Stimulated activated naive CD8-positive, alpha-beta T cell treated with anti-CD3 and anti-CD28 coated beads, Interleukin-15, Interleukin-2, amounts not matched to agents 100 ng/mL and 50 ng/mL, for 24 hours (primary cell): ENCODE measurements around the gene CHCHD4.

Experiments used
- H3K27ac Mint-ChIP-seq: one replicate; pipeline ENCODE4 v1.8.0; 2021; ENCODE audit warnings: mild to moderate bottlenecking, mixed read lengths
- H3K27me3 Mint-ChIP-seq: one replicate; pipeline ENCODE4 v1.8.0; 2021; ENCODE audit warnings: mixed read lengths
- H3K36me3 Mint-ChIP-seq: one replicate; pipeline ENCODE4 v1.8.0; 2021; ENCODE audit warnings: low read depth, mixed read lengths
- H3K4me1 Mint-ChIP-seq: one replicate; pipeline ENCODE4 v1.8.0; 2021; ENCODE audit warnings: low read depth, mixed read lengths
- H3K4me3 Mint-ChIP-seq: one replicate; pipeline ENCODE4 v1.8.0; 2021; ENCODE audit warnings: mild to moderate bottlenecking, mixed read lengths
- H3K9me3 Mint-ChIP-seq: one replicate; pipeline ENCODE4 v1.8.0; 2021; ENCODE audit warnings: mixed read lengths

Gene CHCHD4

DNA sequence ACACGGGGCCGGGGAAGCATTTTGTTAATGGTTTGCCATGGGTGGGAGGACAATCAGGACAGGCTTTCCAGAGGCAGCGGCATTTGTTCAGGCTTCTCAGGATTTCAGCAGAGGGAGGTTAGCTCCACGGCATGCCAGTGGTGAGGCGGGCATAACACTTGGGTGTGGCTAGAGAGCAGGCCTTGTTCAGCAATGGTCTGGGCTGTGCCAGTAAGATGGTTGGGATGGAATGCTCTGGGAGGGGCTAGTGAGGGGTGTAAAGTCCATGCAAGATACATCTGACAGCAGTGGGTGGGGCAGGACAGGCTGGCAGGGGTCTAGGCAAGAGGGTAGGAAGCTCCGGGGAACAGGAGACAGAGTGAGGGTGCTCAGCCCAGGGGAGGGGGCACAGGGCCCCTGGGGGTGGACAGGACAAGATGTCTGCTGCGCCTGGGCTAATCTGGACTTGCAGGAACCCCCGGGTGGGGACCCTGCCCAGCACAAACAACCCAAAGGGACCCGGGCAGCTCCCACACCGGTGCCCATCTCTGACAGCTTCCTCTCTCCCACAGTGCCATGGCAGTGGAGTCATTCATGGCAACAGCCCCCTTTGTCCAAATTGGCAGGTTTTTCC lies 8.6 kb upstream of the CHCHD4 start:
- Mint-ChIP-seq H3K27me3 (no peaks in the 10 kb centered on the region), H3K4me3 (no peak overlapping the region), H3K36me3 (peaks cover 73% of the 10 kb centered on the region), H3K27ac (peak overlapping the region; percentile 45), H3K4me1 (peaks cover 2% of the 10 kb centered on the region), H3K9me3 (no peaks in the 10 kb centered on the region)

DNA sequence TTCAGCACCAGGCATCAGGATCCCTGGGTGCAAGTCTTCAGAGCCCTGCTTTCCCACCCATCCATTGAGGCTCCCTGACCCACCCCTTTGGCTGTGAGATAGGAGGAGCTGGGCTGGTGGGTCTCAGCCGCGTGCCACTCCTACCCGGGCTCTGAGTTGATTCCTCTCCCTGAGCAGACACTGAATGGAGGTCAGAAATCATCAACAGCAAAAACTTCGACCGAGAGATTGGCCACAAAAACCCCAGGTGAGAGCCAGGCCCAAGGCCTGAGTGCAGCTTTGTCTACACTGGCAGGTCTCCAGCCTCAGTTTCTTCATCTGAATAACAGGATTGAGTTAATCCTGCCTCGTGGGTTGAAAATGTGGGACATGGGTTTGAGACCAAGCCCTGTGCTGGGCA lies 8.0 kb upstream of the CHCHD4 start:
- Mint-ChIP-seq H3K27ac (no peak overlapping the region), H3K9me3 (no peaks in the 10 kb centered on the region), H3K4me1 (peaks cover 8% of the 10 kb centered on the region), H3K27me3 (no peaks in the 10 kb centered on the region), H3K36me3 (peaks cover 73% of the 10 kb centered on the region), H3K4me3 (no peak overlapping the region)

DNA sequence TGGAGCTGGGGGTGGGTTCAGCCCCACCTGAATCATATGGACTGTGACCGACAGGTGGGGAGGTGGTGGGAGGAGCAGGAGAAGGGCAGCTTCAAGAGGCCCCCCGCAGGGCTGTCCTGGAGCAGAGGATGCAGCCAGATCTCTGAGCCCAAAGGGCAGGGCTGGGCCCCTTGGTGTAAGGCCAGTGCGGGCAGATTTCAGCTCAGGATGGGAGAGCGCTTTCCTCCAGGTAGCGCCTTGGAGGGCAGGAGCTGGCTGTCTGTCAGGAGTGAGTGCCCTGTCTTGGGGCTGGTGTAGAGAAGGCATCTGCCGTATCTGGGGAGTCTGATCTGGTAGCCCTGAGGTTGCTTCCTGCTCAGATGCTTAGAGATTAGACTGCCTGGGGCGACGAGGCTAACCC lies 7.5 kb upstream of the CHCHD4 start:
- no peak overlapping the region for H3K4me3 Mint-ChIP-seq
- no peaks in the 10 kb centered on the region for H3K9me3 Mint-ChIP-seq
- H3K27ac Mint-ChIP-seq = no peak overlapping the region
- peaks cover 13% of the 10 kb centered on the region for H3K4me1 Mint-ChIP-seq
- H3K27me3 Mint-ChIP-seq = no peaks in the 10 kb centered on the region
- H3K36me3 Mint-ChIP-seq = peaks cover 77% of the 10 kb centered on the region

DNA sequence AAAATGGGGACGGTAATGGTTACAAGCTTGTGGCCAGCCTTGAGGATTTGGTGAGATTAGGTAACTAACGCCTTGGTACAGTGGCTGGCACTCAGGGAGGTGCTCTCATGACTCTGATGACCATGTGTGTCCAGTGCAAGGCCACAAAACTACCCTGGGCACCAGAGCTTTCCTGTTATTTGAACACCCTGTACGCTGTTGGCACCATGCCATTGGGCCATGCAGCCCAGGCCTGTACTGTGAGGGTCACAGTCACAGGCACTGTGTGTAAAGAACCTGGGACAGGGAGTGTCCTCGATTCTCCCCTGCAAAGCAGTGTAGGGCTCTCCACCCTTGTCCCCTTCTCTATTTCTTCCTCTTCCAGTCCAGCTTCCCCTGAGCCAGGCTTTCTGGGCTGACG lies 6.5 kb upstream of the CHCHD4 start:
- Mint-ChIP-seq H3K27ac (no peak overlapping the region), H3K4me1 (peaks cover 23% of the 10 kb centered on the region), H3K36me3 (peaks cover 75% of the 10 kb centered on the region), H3K9me3 (no peaks in the 10 kb centered on the region), H3K27me3 (no peaks in the 10 kb centered on the region), H3K4me3 (no peak overlapping the region)

DNA sequence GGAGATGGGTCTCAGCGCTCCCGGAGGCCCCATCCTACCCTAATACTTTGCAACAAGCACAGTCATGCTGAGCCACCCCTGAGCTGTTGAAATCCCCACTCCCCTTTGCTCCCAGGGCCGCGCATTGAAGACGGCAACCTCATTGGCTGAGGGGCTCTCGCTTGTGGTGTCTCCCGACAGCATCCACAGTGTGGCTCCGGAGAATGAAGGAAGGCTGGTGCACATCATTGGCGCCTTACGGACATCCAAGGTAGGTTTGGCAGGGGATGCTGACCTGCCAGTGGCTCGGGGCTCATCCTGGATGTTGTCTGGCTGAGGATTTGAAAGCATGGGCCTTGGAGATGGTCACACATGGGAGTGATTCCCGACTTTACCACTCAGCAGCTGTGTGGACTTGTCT lies 6.0 kb upstream of the CHCHD4 start:
- Mint-ChIP-seq H3K27ac (no peak overlapping the region), H3K27me3 (no peaks in the 10 kb centered on the region), H3K4me3 (no peak overlapping the region), H3K4me1 (peaks cover 28% of the 10 kb centered on the region), H3K9me3 (no peaks in the 10 kb centered on the region), H3K36me3 (peaks cover 71% of the 10 kb centered on the region)

GRCh38 chr3:14130230-14130629 lies 5.6 kb upstream of the CHCHD4 start:
- peaks cover 66% of the 10 kb centered on the region for H3K36me3 Mint-ChIP-seq
- H3K4me3 Mint-ChIP-seq = no peak overlapping the region
- no peaks in the 10 kb centered on the region for H3K27me3 Mint-ChIP-seq
- H3K9me3 Mint-ChIP-seq = no peaks in the 10 kb centered on the region
- H3K4me1 Mint-ChIP-seq = peaks cover 28% of the 10 kb centered on the region
- peak overlapping the region; percentile 41 for H3K27ac Mint-ChIP-seq

- Mint-ChIP-seq H3K27me3 (no peaks in the 10 kb centered on the region), H3K27ac (no peak overlapping the region), H3K9me3 (no peaks in the 10 kb centered on the region), H3K4me1 (peaks cover 28% of the 10 kb centered on the region), H3K36me3 (peaks cover 64% of the 10 kb centered on the region), H3K4me3 (no peak overlapping the region)
Observed at GRCh38 chr3:14129296-14129695, 4.6 kb upstream of the CHCHD4 start.

GRCh38 chr3:14128724-14129123 lies 4.1 kb upstream of the CHCHD4 start:
- H3K27me3 Mint-ChIP-seq = no peaks in the 10 kb centered on the region
- no peak overlapping the region for H3K27ac Mint-ChIP-seq
- H3K4me1 Mint-ChIP-seq = peaks cover 32% of the 10 kb centered on the region
- no peaks in the 10 kb centered on the region for H3K9me3 Mint-ChIP-seq
- H3K36me3 Mint-ChIP-seq = peaks cover 64% of the 10 kb centered on the region
- H3K4me3 Mint-ChIP-seq = no peak overlapping the region

DNA sequence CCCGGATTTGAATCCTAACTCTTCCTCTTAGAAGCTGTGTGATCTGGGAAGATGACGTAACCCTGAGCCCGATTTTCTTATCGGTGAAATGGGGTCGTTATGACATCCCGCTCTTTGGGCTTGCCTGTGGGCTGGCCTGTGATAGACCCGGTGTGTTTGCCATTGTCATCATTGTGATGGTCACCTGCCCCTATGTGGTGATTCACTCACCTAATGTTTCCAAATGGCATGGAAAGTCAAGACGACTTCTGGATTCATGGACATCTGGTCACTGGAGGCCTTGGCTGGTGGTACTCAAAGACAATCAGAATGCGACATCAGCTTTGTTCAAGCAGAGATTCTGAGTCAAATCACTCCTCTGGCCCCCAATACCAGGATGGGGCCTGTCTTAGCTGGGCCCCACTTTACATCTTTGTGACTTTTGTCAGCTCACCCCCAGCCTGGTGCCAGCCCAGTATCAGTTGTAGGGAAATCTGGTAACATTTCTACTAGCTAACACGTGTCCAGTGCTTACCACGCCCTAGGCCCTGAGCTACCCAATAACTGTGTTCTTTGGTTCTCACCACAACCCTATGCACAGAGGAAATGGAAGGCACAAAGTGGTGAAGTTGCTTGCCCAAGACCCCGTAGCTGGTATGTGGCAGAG lies 3.0 kb upstream of the CHCHD4 start:
- Mint-ChIP-seq H3K4me1 (peaks cover 42% of the 10 kb centered on the region), H3K27me3 (no peaks in the 10 kb centered on the region), H3K9me3 (no peaks in the 10 kb centered on the region), H3K27ac (no peak overlapping the region), H3K36me3 (peaks cover 61% of the 10 kb centered on the region), H3K4me3 (peak overlapping the region; percentile 13)

GRCh38 chr3:14126887-14127505 lies 2.3 kb upstream of the CHCHD4 start:
- Mint-ChIP-seq H3K36me3 (peaks cover 63% of the 10 kb centered on the region), H3K4me3 (peak overlapping the region; percentile 95), H3K9me3 (no peaks in the 10 kb centered on the region), H3K27me3 (no peaks in the 10 kb centered on the region), H3K4me1 (peaks cover 48% of the 10 kb centered on the region), H3K27ac (no peak overlapping the region)

GRCh38 chr3:14126017-14126886 lies 1.6 kb upstream of the CHCHD4 start:
- no peaks in the 10 kb centered on the region for H3K9me3 Mint-ChIP-seq
- peaks cover 55% of the 10 kb centered on the region for H3K4me1 Mint-ChIP-seq
- peaks cover 63% of the 10 kb centered on the region for H3K36me3 Mint-ChIP-seq
- peak overlapping the region; percentile 93 for H3K27ac Mint-ChIP-seq
- H3K27me3 Mint-ChIP-seq = no peaks in the 10 kb centered on the region
- H3K4me3 Mint-ChIP-seq = peak overlapping the region; percentile 95

DNA sequence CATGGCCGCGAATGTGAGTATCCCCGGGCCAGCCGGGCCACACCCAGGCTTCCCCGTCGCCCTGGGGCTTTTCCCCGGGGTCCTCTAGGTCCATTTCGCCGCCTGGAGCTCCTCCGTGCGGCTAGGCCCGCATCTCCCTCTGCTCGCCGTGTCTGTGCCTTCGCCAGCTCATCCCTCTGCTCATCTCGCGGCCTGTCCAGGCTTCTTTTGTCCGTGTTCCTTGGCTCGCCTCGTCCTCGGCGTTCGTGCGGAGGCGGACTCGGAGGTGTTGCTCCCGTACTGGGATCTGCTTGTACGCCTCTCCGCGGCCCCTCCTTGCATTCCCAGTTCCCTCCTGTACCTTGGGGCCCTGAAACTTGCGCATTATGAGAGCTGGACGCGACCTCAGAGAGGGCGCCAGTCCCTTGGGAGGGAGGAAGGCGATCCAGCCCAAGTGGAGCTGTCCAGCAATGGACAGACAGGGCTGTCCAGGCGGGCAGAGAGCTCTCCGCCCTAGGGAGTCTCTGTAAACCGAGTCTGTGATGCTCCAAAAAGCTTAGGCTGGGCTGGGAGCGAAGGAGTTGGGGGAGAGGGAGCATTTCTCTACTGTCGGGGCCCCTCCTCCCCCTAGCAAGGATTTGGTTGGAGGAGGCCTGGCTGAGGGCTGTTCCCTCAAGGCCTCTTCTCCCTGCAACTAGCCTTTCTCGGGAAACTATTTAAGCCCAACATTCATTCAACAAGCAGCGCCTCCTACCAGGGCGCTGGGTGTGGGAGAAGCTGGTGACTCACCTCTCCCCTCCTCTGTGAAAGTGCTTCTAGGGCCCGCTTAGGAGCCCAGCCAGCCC lies 735 bp upstream of the CHCHD4 start:
- peak overlapping the region; percentile 93 for H3K27ac Mint-ChIP-seq
- peaks cover 63% of the 10 kb centered on the region for H3K36me3 Mint-ChIP-seq
- peak overlapping the region; percentile 95 for H3K4me3 Mint-ChIP-seq
- H3K4me1 Mint-ChIP-seq = peaks cover 59% of the 10 kb centered on the region
- H3K9me3 Mint-ChIP-seq = no peaks in the 10 kb centered on the region
- H3K27me3 Mint-ChIP-seq = no peaks in the 10 kb centered on the region

DNA sequence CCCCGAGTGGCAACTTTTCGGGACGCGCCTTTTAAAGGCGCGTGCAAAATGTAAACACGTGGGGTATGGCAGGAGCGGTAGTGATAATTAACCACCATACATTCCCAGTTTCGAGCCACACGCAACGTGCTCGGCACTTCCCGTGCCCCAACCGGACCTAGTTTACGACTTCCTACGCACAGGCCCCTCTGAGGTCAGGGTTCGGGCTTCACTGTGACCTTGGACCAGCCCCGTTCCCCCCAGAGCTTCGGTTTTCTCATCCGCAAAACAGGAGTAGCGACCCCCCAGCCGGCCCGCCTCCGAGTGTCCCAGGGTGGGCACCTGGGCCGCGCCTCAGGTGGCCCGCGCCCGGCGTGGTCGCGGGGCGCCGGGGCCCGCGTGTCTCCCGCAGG lies 451 bp downstream of the CHCHD4 start:
- peaks cover 62% of the 10 kb centered on the region for H3K36me3 Mint-ChIP-seq
- H3K9me3 Mint-ChIP-seq = no peaks in the 10 kb centered on the region
- H3K27me3 Mint-ChIP-seq = no peaks in the 10 kb centered on the region
- H3K4me1 Mint-ChIP-seq = peaks cover 61% of the 10 kb centered on the region
- H3K4me3 Mint-ChIP-seq = peak overlapping the region; percentile 95
- peak overlapping the region; percentile 94 for H3K27ac Mint-ChIP-seq
